ENCODE measurements around the gene NFIC.

The NFIC gene

DNA sequence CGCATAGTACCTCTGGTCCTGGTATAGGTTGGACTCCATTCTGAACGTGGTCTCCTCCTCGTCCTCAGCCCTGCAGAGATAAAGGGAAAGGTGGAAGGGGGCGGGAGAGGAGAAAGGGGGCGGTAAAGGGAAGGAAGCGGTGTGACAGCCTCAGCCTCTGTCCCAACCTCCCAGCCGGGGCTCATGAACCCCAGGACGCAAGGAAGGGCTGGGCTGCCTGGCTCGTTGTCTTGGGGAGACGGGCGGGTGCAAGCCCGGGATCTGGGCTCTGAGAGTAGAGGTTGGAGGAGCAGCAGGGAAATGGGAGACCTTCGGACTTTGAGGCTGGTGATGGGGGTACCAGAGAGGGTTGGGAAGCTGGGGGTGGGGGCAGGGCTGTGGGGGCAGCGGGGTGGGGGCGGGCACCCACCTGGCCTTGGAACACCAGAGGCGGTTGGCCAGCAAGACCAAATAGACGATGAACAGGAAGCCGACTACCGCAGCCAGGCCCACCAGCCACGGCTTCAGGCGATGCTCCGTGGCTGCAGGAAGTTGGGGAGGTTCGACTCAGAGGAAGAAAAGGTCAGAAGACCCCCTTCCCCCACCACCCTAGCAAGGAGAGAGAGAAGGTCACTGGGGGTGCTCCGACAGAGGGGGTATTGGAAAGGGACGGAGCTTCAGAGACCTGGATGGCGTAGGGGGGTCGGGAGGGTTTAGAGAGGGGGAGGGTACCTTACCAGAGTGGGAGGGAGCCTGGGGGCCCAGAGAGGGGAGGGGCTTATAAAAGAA, 112.2 kb downstream of the NFIC start:
- Histone ChIP-seq H3K4me3 (replicated peaks; ENCODE audit: low read depth, low read length) (no peak overlapping the region), H3K27me3 (replicated peaks; ENCODE audit: control insufficient read depth, insufficient read depth, low read length) (no peaks in the 10 kb centered on the region; the same call in 1 of the 2 replicates)
- TF ChIP-seq, protein P1, sequence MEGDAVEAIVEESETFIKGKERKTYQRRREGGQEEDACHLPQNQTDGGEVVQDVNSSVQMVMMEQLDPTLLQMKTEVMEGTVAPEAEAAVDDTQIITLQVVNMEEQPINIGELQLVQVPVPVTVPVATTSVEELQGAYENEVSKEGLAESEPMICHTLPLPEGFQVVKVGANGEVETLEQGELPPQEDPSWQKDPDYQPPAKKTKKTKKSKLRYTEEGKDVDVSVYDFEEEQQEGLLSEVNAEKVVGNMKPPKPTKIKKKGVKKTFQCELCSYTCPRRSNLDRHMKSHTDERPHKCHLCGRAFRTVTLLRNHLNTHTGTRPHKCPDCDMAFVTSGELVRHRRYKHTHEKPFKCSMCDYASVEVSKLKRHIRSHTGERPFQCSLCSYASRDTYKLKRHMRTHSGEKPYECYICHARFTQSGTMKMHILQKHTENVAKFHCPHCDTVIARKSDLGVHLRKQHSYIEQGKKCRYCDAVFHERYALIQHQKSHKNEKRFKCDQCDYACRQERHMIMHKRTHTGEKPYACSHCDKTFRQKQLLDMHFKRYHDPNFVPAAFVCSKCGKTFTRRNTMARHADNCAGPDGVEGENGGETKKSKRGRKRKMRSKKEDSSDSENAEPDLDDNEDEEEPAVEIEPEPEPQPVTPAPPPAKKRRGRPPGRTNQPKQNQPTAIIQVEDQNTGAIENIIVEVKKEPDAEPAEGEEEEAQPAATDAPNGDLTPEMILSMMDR (IDR thresholded peaks at IDR 0.05; ENCODE audit: insufficient read depth, low read length, poor library complexity, severe bottlenecking) = no peak

DNA sequence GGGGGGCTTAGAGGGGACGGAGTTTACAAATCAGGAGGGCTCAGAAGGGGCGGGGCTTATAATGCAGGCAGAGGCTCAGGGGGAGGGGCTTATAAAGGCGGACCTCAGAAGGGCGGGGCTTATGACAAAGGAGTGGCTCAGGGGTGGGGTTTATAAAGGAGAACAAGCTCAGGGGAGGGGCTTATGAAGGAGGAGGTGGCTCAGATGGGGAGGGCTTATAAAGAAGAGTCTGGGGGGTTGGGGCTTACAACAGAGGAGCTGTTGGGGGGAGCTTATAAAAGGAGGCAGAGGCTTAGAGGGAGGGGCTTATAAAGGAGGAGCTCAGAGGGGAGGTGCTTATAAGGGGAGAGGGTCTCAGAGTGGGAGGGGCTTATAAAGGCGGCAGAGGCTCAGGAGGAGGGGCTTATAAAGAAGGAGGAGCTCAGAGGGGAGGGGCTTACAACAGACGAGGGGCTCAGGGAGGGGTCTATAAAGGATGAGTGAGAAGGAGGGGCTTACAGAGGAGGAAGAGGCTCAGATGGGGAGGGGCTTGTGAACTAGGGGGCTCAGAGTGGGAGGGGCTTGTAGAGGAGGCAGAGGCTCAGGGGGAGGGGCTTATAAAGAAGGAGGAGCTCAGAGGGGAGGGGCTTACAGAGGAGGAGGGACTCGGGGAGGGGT, 112.9 kb downstream of the NFIC start:
- no peak for DNase-seq (ENCODE audit: extremely low read depth, insufficient read length)
- Histone ChIP-seq H3K27me3 (replicated peaks; ENCODE audit: control insufficient read depth, insufficient read depth, low read length) (no peaks in the 10 kb centered on the region; the same call in 1 of the 2 replicates), H3K4me3 (replicated peaks; ENCODE audit: low read depth, low read length) (no peak overlapping the region), H3K36me3 (ENCODE audit: control insufficient read depth, insufficient read depth, low read length) (no peaks in the 10 kb centered on the region)
- TF ChIP-seq, protein P1 (IDR thresholded peaks at IDR 0.05; ENCODE audit: insufficient read depth, low read length, poor library complexity, severe bottlenecking) = no peak

More for the DNA sequence above, 112.2 kb downstream of the NFIC start:
- no peak for DNase-seq (ENCODE audit: extremely low read depth, insufficient read length)
- no peaks in the 10 kb centered on the region for H3K36me3 ChIP-seq (ENCODE audit: control insufficient read depth, insufficient read depth, low read length)

DNA sequence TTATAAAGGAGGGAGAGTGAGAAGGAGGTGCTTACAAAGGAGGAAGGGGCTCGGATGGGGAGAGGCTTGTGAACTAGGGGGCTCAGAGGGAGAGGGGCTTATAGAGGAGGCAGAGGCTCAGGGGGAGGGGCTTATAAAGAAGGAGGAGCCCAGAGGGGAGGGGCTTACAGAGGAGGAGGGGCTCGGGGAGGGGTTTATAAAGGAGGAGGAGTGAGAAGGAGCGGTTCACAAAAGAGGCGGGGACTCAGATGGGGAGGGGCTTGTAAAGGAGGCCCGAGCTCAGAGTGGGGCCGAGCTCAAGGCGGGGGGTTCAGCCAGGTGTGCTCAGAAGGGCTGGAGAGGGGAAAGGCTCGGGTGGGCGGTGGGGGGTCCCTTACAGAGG, 113.4 kb downstream of the NFIC start:
- no peak for DNase-seq (ENCODE audit: extremely low read depth, insufficient read length)
- TF ChIP-seq, protein P1 (IDR thresholded peaks at IDR 0.05; ENCODE audit: insufficient read depth, low read length, poor library complexity, severe bottlenecking) = no peak
- Histone ChIP-seq H3K27me3 (replicated peaks; ENCODE audit: control insufficient read depth, insufficient read depth, low read length) (no peaks in the 10 kb centered on the region; the same call in 1 of the 2 replicates), H3K36me3 (ENCODE audit: control insufficient read depth, insufficient read depth, low read length) (no peaks in the 10 kb centered on the region), H3K4me3 (replicated peaks; ENCODE audit: low read depth, low read length) (no peak overlapping the region)

- Histone ChIP-seq H3K4me3 (replicated peaks; ENCODE audit: low read depth, low read length) (no peak within 1 kb of the TSS), H3K27me3 (replicated peaks; ENCODE audit: control insufficient read depth, insufficient read depth, low read length) (no peaks in the 10 kb centered on the region; the same call in 1 of the 2 replicates), H3K36me3 (ENCODE audit: control insufficient read depth, insufficient read depth, low read length) (no peaks in the 10 kb centered on the region)
- TF ChIP-seq, protein P1 (IDR thresholded peaks at IDR 0.05; ENCODE audit: insufficient read depth, low read length, poor library complexity, severe bottlenecking) = no peak
- no peak for DNase-seq (ENCODE audit: extremely low read depth, insufficient read length)
Measured at GRCh38 chr19:3480383-3481091, 114.2 kb downstream of the NFIC start, which contains the start of gene SMIM24. SMIM24 (minus strand) TSS chr19:3480525; CDS start chr19:3480463, 62 bp downstream.

- H3K4me3 ChIP-seq (replicated peaks; ENCODE audit: low read depth, low read length) = no peak overlapping the region
- no peak for DNase-seq (ENCODE audit: extremely low read depth, insufficient read length)
- H3K36me3 ChIP-seq (ENCODE audit: control insufficient read depth, insufficient read depth, low read length) = no peaks in the 10 kb centered on the region
- TF ChIP-seq, protein P1 (IDR thresholded peaks at IDR 0.05; ENCODE audit: insufficient read depth, low read length, poor library complexity, severe bottlenecking) = no peak
- H3K27me3 ChIP-seq (replicated peaks; ENCODE audit: control insufficient read depth, insufficient read depth, low read length) = no peaks in the 10 kb centered on the region; the same call in 1 of the 2 replicates
Measured at GRCh38 chr19:3481241-3482090, 115.1 kb downstream of the NFIC start.
